T-cell (primary cell): ENCODE measurements around the gene C1orf159. TPM values are rescaled to one million over a fixed set of nuclear protein-coding genes. Genes with fewer than 3 reads are reported as not detected.

ENCODE experiments used
- ATAC-seq, 4 experiments: fragments of 200-7000 bp in 3 of 4; fragments of 150-1000 bp in 1 of 4; cut with Tn5 transposase; replicated peaks in 1 of 4; 1 replicate in 3 of 4; 2 replicates in 1 of 4; pipeline ENCODE4 v1.10.0; 2021; ENCODE audit warnings: moderate library complexity in 3 of 4, mild to moderate bottlenecking in 2 of 4, moderate number of reproducible peaks in 1 of 4
- CTCF ChIA-PET, 2 donors: fragments of 300-600 bp; sonication (Branson Sonifier 250); formaldehyde crosslinking; loops; one replicate each; lab custom pipeline; 2022; ENCODE audit warnings: antibody characterized with exemption in 2 of 2; lab: Charles Lee
- POLR2A ChIA-PET, 2 donors: fragments of 300-600 bp; sonication (Branson Sonifier 250); formaldehyde crosslinking; loops; one replicate each; lab custom pipeline; 2022; ENCODE audit warnings: antibody characterized with exemption in 2 of 2; lab: Charles Lee
- DNase-seq, 35 experiments: peaks; one replicate each; pipeline versions ENCODE4 v3.0.0 to v3.0.0-alpha.2; 2013 to 2023
- H3K27ac ChIP-seq: one replicate; pipeline ENCODE4 v1.5.1; 2013; ENCODE audit warnings: low read length
- H3K27me3 ChIP-seq, 2 experiments: replicated peaks in 1 of 2; 1 replicate in 1 of 2; 2 replicates in 1 of 2; pipeline versions ENCODE4 v1.6.1 to v1.7.0; 2013; ENCODE audit warnings: low read length in 1 of 2, mixed read lengths in 1 of 2; ENCODE audit not compliant: control insufficient read depth in 2 of 2, insufficient read depth in 2 of 2; ENCODE audit errors: extremely low read depth in 1 of 2
- H3K36me3 ChIP-seq, 2 donors: 1 replicate in 1 of 2; 2 replicates in 1 of 2; pipeline versions ENCODE4 v1.6.1 to v1.7.0; 2013; ENCODE audit warnings: low read length in 1 of 2; ENCODE audit not compliant: control insufficient read depth in 2 of 2, insufficient read depth in 1 of 2; ENCODE audit errors: extremely low read depth in 1 of 2
- H3K4me1 ChIP-seq, 2 experiments: 1 replicate in 1 of 2; 2 replicates in 1 of 2; pipeline versions ENCODE4 v1.6.1 to v1.7.0; 2013; ENCODE audit warnings: low read length in 2 of 2, mixed read lengths in 1 of 2; ENCODE audit not compliant: insufficient read depth in 2 of 2, control insufficient read depth in 1 of 2; ENCODE audit errors: extremely low read depth in 1 of 2
- H3K4me3 ChIP-seq, 2 donors: 1 replicate in 1 of 2; 2 replicates in 1 of 2; pipeline versions ENCODE4 v1.5.1 to v1.7.0; 2013; ENCODE audit warnings: mild to moderate bottlenecking in 2 of 2, low read length in 1 of 2, moderate library complexity in 1 of 2; ENCODE audit not compliant: control insufficient read depth in 1 of 2; ENCODE audit errors: extremely low read depth in 1 of 2
- H3K9me3 ChIP-seq: 2 replicates; pipeline ENCODE4 v1.7.0; 2013
- H3K27ac Mint-ChIP-seq, 2 donors: one replicate each; pipeline ENCODE4 v1.8.0; 2020 to 2021; ENCODE audit warnings: mild to moderate bottlenecking in 2 of 2, mixed read lengths in 2 of 2
- H3K27me3 Mint-ChIP-seq, 2 donors: one replicate each; pipeline ENCODE4 v1.8.0; 2021 to 2022; ENCODE audit warnings: mixed read lengths in 2 of 2
- H3K36me3 Mint-ChIP-seq: one replicate; pipeline ENCODE4 v1.8.0; 2021; ENCODE audit warnings: mixed read lengths
- H3K4me1 Mint-ChIP-seq, 3 donors: one replicate each; pipeline ENCODE4 v1.8.0; 2020 to 2022; ENCODE audit warnings: mixed read lengths in 3 of 3, mild to moderate bottlenecking in 1 of 3
- H3K4me3 Mint-ChIP-seq, 3 donors: one replicate each; pipeline ENCODE4 v1.8.0; 2020 to 2022; ENCODE audit warnings: mild to moderate bottlenecking in 3 of 3, mixed read lengths in 3 of 3, moderate library complexity in 3 of 3
- H3K9me3 Mint-ChIP-seq, 3 donors: one replicate each; pipeline ENCODE4 v1.8.0; 2020 to 2022; ENCODE audit warnings: mixed read lengths in 3 of 3
- WGBS: methylation state at CpG from one replicate; pipeline ENCODE4 v1.1.5; 2013; ENCODE audit warnings: missing lambda C conversion rate; ENCODE audit not compliant: insufficient coverage; 5-methylcytosine and 5-hydroxymethylcytosine counted together
- total RNA-seq, 35 experiments: library from RNA in 6 of 35; stranded (reverse) in 6 of 35; fragments of 120-200 nt in 1 of 35; gene quantifications; one replicate each; pipeline versions ENCODE4 v1.2.1 to v1.2.4 and lab custom pipeline; 2013 to 2026

Gene C1orf159
- total RNA-seq, 5 donors from 2014 or later (not counting 1 experiment from before 2014, with no cell fraction given): 20.4 to 37.7 (median 22.5) TPM

DNA sequence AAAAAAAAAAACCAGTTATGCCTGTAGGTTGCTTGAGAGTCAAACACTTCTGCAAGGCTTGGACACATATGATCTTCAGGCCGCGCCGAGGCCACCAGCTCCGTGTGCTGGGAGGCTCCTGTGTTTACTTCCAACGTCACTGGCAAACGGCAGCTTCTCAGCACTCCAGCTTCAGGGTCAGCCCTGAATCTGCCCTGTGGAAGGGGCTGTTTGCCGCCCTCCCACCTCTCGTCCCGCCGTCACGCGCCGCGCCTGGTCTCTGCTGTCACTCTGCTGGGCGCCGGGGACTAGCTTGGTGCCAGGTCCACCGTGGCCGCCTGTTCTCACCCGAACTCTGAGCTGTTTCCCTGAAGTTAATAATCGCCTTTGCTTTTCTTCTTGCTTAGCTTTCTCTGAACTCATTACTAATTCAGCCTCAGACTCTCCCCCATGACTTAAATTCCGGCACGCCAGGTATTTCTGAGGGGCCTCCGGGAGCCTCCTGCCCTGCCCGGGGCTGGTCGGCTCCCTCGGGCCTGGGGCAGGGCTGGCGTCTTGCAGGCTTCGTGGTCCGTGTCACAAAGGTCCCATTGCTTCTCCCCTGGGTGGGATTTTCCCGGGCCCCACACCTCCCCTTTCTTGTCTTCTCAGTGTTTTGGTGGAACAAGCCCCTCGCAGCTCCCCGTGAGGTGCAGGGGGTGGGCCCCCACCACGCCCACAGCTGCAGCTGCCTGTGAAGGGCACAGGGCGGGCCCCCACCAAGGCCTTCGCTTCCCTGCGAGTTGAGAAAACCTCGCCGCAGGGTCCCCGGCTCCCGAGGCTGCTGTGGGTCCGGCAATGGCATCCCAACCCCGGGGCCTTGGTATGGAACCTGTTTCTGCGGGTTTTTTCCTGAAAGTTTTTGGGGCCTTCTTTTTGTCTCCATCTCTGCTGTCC is 14.6 kb upstream of the C1orf159 start:
- Mint-ChIP-seq H3K36me3 (no peaks in the 10 kb centered on the region), H3K27ac (no peak overlapping the region), H3K4me1 (peaks cover 0 to 3% (median 0%) of the 10 kb centered on the region in 3 donors), H3K4me3 (no peak overlapping the region), H3K9me3 (no peaks in the 10 kb centered on the region), H3K27me3 (no peaks in the 10 kb centered on the region)
- POLR2A ChIA-PET: interaction anchor here in 1 of 2 donors (0.8 kb wide), 1 partner anchor 68 kb away, joined by 6 read pairs; no protein-coding TSS in a partner anchor
- peaks cover 0 to 9% of the 10 kb centered on the region in 2 experiments for H3K27me3 ChIP-seq
- H3K4me1 ChIP-seq: no peaks in the 10 kb centered on the region
- CTCF ChIA-PET: interaction anchor here in 1 of 2 donors (0.6 kb wide), 1 partner anchor 26 kb away, joined by 5 read pairs; no protein-coding TSS in a partner anchor
- 90% methylated on average over 38 of the region's 43 CpGs for WGBS
- DNase-seq: no peak
- no peaks in the 10 kb centered on the region for H3K9me3 ChIP-seq
- H3K4me3 ChIP-seq: no peak overlapping the region
- no peak for ATAC-seq
- no peaks in the 10 kb centered on the region for H3K36me3 ChIP-seq
- no peak overlapping the region for H3K27ac ChIP-seq

DNA sequence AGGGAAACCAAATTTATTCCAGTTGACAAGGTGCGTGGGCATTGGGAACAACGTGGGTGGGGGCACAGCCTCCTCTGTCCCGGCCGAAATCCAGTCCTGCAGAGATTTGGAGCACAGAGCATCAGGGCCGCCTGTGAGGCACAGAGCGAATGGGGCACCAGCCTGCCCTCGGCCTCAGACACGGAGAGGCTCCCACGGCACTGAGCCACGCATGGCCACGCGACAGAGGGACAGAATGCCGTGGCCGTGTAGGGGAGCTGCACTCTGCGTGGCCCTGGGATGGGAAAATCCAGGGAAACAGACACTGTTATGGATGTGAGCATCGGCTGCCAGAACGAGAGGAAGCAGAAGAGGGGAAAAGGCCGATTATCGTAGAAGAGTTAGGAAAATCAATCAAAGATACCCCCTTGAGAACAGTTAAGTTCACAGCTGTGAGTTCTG is 13.5 kb upstream of the C1orf159 start:
- Mint-ChIP-seq H3K27me3 (no peaks in the 10 kb centered on the region), H3K9me3 (no peaks in the 10 kb centered on the region), H3K4me3 (no peak overlapping the region), H3K36me3 (no peaks in the 10 kb centered on the region), H3K4me1 (no peaks in the 10 kb centered on the region), H3K27ac (no peak overlapping the region)
- CTCF ChIA-PET: interaction anchor here in 1 of 2 donors (0.6 kb wide), 1 partner anchor 27 kb away, joined by 5 read pairs; no protein-coding TSS in a partner anchor
- ATAC-seq (no peak), DNase-seq (no peak)
- Histone ChIP-seq H3K36me3 (no peaks in the 10 kb centered on the region), H3K27me3 (peaks cover 0 to 9% of the 10 kb centered on the region in 2 experiments), H3K4me1 (no peaks in the 10 kb centered on the region), H3K4me3 (no peak overlapping the region), H3K27ac (no peak overlapping the region), H3K9me3 (no peaks in the 10 kb centered on the region)
- WGBS: 88% methylated on average over 15 of the region's 19 CpGs
- POLR2A ChIA-PET: no interaction called here

DNA sequence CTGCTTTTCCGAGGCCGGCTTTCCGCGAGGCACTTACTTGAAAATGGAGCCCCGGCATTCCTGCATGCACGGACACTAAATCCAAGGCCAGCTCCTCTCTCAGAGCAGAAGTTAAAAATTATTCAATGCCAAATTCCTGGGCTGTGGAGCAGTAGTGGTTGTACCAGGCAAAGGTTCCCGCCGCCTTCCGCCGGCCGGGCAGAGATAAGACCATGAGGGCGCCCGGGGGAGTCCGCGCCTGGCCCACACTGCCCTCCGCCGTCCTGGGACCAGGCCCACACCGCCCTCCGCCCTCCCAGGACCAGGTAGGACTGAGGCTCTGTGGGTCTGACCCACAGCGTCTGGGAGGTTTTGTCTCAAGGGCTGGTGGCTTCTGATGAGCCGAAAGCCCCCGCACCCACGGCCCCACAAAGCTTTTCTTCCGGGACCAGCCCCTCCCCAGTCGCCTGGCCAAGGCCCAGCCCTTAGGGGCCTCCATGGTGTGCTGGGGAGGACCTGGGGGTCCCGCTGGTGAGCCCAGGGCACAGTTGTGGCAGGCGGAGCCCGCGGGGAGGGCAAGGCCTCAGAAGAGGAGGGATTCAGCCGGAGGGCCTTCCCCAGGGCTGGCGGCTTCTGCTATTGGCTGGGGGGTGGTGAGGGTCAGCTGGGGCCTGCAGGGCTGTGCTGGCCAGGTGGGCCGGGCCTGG is 12.7 kb upstream of the C1orf159 start:
- no peaks in the 10 kb centered on the region for H3K27me3 Mint-ChIP-seq
- no peaks in the 10 kb centered on the region for H3K4me1 ChIP-seq
- H3K36me3 ChIP-seq: no peaks in the 10 kb centered on the region
- H3K4me1 Mint-ChIP-seq: peaks cover 0 to 6% (median 0%) of the 10 kb centered on the region in 3 donors
- H3K9me3 Mint-ChIP-seq: no peaks in the 10 kb centered on the region
- DNase-seq (no peak), ATAC-seq (no peak)
- H3K27ac ChIP-seq: no peak overlapping the region
- ChIA-PET POLR2A (no interaction called here), CTCF (interaction anchor here in 1 of 2 donors (0.5 kb wide), 1 partner anchor 72 kb away, joined by 3 read pairs; no protein-coding TSS in a partner anchor)
- WGBS: 90% methylated on average over 27 of the region's 32 CpGs
- no peak overlapping the region for H3K4me3 Mint-ChIP-seq
- H3K27me3 ChIP-seq: peaks cover 0 to 13% of the 10 kb centered on the region in 2 experiments
- H3K4me3 ChIP-seq: no peak overlapping the region
- no peaks in the 10 kb centered on the region for H3K9me3 ChIP-seq
- H3K36me3 Mint-ChIP-seq: no peaks in the 10 kb centered on the region
- H3K27ac Mint-ChIP-seq: no peak overlapping the region

DNA sequence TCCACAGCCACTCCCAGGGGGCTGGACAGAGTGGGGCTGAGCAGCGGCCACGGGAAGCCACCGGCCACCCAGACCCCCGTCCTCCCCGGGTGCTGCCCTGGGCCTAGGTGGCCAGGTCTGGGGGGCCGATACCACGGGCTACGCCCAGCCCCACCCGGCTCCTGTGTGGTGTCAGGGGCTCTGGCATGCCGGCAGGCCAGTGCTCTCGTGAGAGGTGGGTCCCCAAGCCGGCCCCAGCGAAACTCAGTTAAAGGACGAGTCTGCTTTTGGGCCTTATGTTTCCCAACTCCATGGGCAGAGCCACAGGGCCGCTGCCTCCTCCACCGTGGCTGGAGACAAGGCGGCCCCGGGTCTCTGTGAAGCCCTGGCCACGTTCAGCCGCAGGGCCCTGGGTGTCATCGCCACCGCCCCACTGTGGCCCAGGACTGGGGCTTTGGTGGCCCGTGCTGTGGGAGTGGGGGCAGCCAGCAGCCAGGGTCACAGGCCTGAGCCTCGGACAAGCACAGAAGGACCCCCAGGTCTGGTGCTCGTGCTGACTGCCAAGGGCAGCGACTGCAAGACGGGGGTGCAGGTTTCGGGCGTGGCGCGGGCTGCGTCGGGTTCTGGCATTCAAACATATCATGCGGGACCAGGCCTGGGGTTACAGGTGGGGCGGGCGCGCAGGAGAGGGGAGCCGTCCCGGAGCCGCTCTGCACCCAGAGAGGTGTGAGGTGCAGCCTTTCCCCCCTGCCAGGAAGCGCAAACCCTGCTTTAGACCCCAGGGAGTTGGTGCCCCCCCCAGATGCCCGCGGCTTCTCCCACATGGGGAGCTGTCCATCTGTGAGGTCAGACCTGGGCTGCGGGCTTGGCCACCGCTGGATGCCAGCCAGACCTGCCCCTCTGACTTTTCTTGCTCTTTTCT is 11.9 kb upstream of the C1orf159 start:
- no peak for ATAC-seq
- H3K27me3 ChIP-seq: peaks cover 0 to 10% of the 10 kb centered on the region in 2 experiments
- H3K9me3 ChIP-seq: no peaks in the 10 kb centered on the region
- H3K27ac Mint-ChIP-seq: no peak overlapping the region
- ChIA-PET CTCF (interaction anchor here in 1 of 2 donors (0.5 kb wide), 1 partner anchor 73 kb away, joined by 3 read pairs; no protein-coding TSS in a partner anchor), POLR2A (no interaction called here)
- H3K4me1 Mint-ChIP-seq: peaks cover 0 to 8% (median 0%) of the 10 kb centered on the region in 3 donors
- no peaks in the 10 kb centered on the region for H3K27me3 Mint-ChIP-seq
- H3K4me3 ChIP-seq: no peak overlapping the region
- no peaks in the 10 kb centered on the region for H3K9me3 Mint-ChIP-seq
- WGBS: 90% methylated on average over 41 of the region's 45 CpGs
- no peak overlapping the region for H3K27ac ChIP-seq
- DNase-seq: no peak
- no peaks in the 10 kb centered on the region for H3K36me3 Mint-ChIP-seq
- H3K36me3 ChIP-seq: no peaks in the 10 kb centered on the region
- peaks cover 0 to 2% of the 10 kb centered on the region in 2 experiments for H3K4me1 ChIP-seq
- no peak overlapping the region for H3K4me3 Mint-ChIP-seq

DNA sequence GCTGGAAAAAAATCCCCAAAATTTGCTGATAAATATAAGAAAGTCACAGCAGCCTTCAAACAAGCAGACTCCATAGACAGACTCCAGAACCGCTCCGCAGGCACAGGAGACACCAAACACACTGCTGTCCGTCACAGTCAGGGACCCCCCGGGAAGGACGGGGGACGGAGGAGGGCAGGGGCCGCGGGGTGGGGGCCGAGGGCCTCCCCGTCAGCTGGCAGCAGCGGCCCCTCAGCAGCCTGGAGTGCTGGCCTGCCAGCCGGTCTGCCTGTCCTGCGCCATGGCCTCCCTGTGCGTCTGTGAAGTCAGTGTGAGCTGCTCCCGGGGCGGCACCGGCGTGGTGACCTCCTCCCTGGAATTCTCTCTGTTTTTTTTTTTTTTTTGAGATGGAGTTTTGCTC is 10.1 kb upstream of the C1orf159 start:
- no peak overlapping the region for H3K4me3 Mint-ChIP-seq
- H3K4me1 ChIP-seq: peaks cover 0 to 14% of the 10 kb centered on the region in 2 experiments
- peaks cover 0 to 8% (median 1%) of the 10 kb centered on the region in 3 donors for H3K4me1 Mint-ChIP-seq
- CTCF ChIA-PET: interaction anchor here (0.7 to 1.1 kb wide), 2 partner anchors 114 to 166 kb away, joined by 3 to 4 read pairs; no protein-coding TSS in a partner anchor
- H3K9me3 ChIP-seq: no peaks in the 10 kb centered on the region
- H3K4me3 ChIP-seq: no peak overlapping the region
- no peak overlapping the region for H3K27ac ChIP-seq
- DNase-seq (no peak), ATAC-seq (no peak)
- no peak overlapping the region for H3K27ac Mint-ChIP-seq
- POLR2A ChIA-PET: no interaction called here
- 84% methylated on average over 15 of the region's 18 CpGs for WGBS
- H3K27me3 Mint-ChIP-seq: no peaks in the 10 kb centered on the region
- no peaks in the 10 kb centered on the region for H3K9me3 Mint-ChIP-seq
- peaks cover 0 to 25% of the 10 kb centered on the region in 2 experiments for H3K27me3 ChIP-seq
- H3K36me3 Mint-ChIP-seq: no peaks in the 10 kb centered on the region
- no peaks in the 10 kb centered on the region for H3K36me3 ChIP-seq
